ENCODE measurements around the gene RAB11FIP3.

The RAB11FIP3 gene

GRCh38 chr16:535446-536405 is 110.3 kb downstream of the RAB11FIP3 start:
- DNase-seq: no peak

DNA sequence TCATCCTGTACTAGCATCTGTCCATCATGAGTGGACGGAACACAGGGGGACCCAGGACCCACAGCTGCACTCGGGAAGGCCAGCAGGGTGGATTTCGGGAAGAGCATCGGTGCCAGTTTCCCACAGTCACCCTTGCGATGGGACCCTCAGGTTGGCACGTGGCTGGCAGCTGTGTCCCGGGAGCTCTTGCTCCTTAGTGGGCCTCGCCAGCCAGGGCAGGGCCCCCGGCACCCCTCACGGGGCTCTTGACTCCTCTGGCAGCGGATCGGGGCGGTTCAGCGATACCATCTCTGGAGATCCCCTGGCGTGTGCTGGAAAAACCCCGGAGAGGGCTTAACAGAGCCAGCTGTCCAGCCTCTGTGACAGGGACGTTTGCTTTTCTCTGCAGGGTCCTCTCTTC is 111.3 kb downstream of the RAB11FIP3 start:
- DNase-seq: no peak

GRCh38 chr16:537415-538335 is 112.2 kb downstream of the RAB11FIP3 start:
- DNase-seq: no peak

DNA sequence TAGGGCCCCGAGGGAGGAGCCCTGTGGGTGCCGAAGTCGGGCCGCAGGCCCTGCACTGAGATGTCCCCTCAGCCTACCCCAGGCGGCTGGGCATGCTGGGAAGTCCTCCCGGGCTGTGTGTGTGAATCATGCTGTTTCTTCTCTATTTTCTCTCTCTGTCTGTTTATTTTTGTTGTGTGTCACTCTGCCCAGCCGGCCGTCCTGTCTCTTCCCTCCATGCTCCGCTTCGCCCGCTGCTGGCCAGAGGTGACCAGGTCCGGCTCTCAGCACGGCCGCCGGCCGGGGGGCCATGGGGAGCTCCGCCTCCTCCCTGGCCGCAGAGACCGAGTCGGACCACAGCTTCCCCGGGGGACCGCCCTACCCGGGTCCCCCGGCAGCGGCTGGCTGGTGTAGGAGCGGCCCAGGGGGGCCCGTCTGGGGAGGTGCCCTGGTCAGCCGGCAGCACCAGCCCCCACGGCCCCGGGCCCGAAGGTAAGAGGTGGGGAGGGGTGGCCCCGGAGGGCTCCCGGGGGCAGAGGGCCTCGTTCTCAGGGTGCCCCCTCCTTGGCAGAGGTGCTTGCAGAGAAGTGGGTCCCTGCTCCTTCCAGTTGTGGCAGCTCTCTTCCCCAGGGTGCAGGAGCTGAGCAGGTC is 114.6 kb downstream of the RAB11FIP3 start:
- DNase-seq: no peak

DNA sequence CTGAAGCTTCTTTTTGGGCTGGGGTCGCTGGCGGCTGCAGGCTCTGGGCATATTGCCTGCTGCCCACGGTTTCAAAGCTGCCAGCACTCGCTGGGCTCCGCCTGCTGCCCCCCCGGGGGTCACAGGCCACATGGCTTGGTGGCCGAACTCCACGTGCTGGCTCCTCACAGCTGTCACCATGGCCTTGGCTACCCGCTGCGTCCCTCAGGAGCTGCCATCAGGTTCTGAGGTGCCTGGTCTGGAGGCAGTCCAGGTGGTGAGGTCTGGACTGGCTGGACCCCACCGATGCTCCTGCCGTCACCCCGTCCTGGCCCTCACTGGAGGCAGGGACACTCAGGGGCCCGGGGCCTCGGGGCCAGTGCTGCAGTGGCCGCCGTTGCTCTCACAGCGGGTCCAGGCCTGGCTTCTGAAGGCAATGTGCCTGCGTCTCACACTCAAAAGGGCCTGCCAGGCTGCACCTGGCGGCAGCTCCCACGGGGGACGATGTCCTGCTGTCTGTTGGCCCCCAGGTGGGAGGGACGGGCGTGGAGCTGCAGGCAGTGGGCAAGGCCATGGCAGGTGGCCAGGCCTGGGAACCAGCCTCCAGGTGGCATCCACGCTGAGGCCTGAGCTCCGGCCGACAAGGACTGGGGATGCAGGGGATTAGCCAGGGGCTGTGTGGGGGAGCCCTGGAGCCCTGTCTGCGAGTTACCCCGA is 115.3 kb downstream of the RAB11FIP3 start:
- no peak for DNase-seq

- no peak for DNase-seq
These were observed 118.1 kb downstream of the RAB11FIP3 start for GRCh38 chr16:543301-544164.

GRCh38 chr16:544517-544916 is 119.1 kb downstream of the RAB11FIP3 start:
- no peak for DNase-seq

GRCh38 chr16:546909-547770 is 121.7 kb downstream of the RAB11FIP3 start:
- DNase-seq: no peak

DNA sequence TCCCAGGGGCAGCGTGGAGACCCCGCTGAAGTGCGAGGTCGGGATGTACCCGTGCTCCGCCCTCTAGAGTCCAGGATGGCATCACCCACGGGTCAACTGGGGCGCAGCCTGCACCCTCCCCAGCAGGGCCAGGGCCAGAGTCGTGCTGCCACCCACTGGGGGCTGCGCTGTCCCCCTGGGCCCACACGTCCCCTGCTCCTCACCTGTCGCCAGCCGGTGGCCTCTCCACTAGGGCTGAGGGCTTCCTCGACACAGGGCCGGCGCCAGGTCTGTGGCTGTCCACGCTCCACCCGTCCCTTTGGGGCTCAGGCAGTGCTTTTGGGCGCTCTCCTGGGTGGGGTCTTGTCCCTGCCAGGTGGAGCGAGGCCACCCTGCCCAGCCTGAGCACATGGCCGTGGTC is 123.1 kb downstream of the RAB11FIP3 start:
- no peak for DNase-seq

GRCh38 chr16:549544-550263 is 124.3 kb downstream of the RAB11FIP3 start:
- no peak for DNase-seq

DNA sequence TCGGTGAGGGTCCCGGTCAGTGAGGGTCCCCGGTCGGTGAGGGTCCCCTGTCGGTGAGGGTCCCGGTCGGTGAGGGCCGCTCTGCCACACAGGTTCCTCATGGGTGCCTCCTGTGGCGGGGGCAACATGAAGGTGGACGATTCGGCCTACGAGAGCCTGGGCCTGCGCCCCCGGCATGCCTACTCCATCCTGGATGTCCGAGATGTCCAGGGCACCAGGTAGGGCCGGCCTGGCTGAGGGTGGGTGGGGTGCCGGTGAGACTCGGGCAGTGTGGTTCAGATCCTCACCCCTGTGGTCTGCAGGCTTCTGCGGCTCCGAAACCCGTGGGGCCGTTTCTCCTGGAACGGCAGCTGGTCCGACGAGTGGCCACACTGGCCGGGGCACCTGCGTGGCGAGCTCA is 125.8 kb downstream of the RAB11FIP3 start:
- no peak for DNase-seq

- no peak for DNase-seq
These were observed 126.7 kb downstream of the RAB11FIP3 start for GRCh38 chr16:552171-552570.

DNA sequence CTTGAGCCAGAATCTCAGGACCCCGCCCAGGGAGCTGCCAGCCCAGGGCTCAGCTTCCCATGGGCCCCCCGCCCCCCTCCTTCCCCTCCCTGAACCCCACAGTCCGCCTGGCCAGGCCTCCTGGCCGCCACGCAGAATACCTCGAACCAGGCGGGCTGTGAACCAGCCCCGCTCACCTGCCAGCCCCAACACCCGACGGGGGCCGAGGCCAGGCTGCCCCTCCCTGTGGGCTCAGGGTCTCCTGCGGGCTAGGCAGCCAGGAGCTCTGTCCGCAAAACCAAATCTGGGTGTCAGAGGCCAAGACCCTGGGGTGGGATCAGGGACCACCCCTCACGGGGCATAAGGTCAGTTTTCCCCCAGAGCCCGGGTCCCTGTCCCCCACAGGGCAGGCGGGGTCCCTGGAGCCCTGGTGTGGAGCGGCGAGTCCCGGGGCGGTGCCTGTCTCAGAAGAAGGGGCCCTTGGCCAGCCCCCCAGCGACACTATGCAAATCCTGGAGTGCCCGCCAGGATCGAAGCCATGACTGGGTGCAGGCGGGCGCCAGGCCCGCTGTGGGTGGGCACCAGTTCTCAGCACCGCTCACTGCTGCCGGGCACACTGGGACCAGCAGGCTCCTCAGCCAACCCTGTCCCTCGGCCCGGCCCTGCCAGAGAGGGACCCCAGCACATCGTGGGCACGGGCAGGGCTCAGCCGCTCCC is 128.3 kb downstream of the RAB11FIP3 start:
- no peak for DNase-seq

DNA sequence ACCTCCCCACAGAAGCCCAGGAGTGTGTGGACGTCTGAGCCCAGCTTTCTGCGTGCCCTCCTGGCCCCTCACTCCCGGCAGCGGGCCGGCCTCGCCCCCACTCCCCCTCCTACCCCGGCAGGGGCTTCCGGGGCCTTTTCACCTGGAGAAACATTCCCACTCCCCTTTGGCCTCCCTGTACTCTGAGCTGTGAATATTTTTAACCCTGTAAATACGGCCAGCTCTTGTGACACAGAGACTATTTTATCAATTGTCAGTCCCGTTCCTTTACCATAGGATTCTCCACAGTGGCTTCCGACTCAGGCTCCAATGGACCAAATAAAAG is 128.8 kb downstream of the RAB11FIP3 start:
- no peak for DNase-seq

GRCh38 chr16:554640-555365 is 129.4 kb downstream of the RAB11FIP3 start:
- no peak for DNase-seq

GRCh38 chr16:555528-556473 is 130.4 kb downstream of the RAB11FIP3 start:
- DNase-seq: no peak

DNA sequence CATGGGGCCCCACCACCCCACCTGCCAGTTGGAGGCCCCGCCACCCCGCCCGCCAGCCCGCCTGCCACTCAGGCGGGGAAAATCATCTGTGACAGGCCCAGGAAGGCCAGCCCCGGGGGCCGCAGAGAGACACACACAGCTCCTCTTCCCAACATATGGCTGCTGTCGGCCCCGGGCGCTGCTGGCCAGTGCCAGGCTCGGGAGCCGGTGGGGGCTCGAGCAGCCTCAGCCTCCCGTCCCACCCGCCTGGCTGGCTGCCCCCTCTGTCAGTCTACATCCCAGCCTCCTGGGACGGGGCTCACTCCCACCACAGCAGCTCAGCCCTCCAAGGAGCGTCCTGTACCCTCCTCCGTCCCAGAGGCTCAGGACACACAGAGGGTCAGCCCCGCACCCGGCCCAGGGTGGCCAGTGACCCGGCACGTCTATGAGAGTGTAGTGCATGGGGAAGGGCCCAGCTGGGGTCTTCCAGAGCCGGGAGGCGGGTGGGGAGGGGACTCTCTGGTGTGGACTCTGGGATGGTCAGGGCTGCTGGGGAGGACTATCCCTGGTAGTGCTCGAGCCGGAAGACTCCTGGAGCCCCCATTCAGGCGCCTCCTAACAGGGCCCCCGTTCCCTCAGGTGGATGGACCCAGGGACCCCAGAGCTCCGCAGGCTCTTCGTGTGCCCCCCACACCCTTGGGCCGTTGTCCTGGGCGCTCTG is 131.2 kb downstream of the RAB11FIP3 start:
- no peak for DNase-seq
